WTC11 (cell line): ENCODE data around the gene NUP85. TPM values are rescaled to one million over a fixed set of nuclear protein-coding genes. Genes with fewer than 3 reads are reported as not detected.

Experiments
- ARID4B ChIP-seq: sonication (generic); formaldehyde crosslinking; IDR thresholded peaks from 2 replicates; pipeline ENCODE4 v1.8.0; 2023; ENCODE audit warnings: missing genetic modification reagents, mild to moderate bottlenecking, borderline replicate concordance
- ATF6 ChIP-seq: sonication (generic); formaldehyde crosslinking; IDR thresholded peaks from 2 replicates; pipeline ENCODE4 v1.8.1; 2023; ENCODE audit warnings: mild to moderate bottlenecking, missing genetic modification reagents
- CDX4 ChIP-seq: fragments of 250-450 bp; sonication (Bioruptor Pico); IDR thresholded peaks from 2 replicates; pipeline ENCODE4 v1.9.0; 2021; ENCODE audit warnings: moderate library complexity, mild to moderate bottlenecking, inconsistent platforms, borderline replicate concordance
- ESRRA ChIP-seq: sonication (generic); formaldehyde crosslinking; IDR thresholded peaks from 2 replicates; pipeline ENCODE4 v1.8.1; 2022; ENCODE audit warnings: mild to moderate bottlenecking, missing genetic modification reagents, borderline replicate concordance
- FOXK1 ChIP-seq: sonication (generic); formaldehyde crosslinking; IDR thresholded peaks from 2 replicates; pipeline ENCODE4 v1.8.0; 2022; ENCODE audit warnings: mild to moderate bottlenecking, moderate library complexity, missing genetic modification reagents
- GTF2I ChIP-seq: fragments of 250-450 bp; sonication (Bioruptor Pico); conservative IDR thresholded peaks from 2 replicates; pipeline ENCODE4 v1.4.0; 2021; ENCODE audit warnings: mild to moderate bottlenecking
- HMGXB4 ChIP-seq: sonication (generic); formaldehyde crosslinking; IDR thresholded peaks from 2 replicates; pipeline ENCODE4 v1.8.1; 2023; ENCODE audit warnings: mild to moderate bottlenecking, moderate library complexity, missing genetic modification reagents
- JUN ChIP-seq: sonication (generic); formaldehyde crosslinking; IDR thresholded peaks from 2 replicates; pipeline ENCODE4 v1.8.0; 2023; ENCODE audit warnings: mild to moderate bottlenecking, missing genetic modification reagents
- KAT7 ChIP-seq: sonication (generic); formaldehyde crosslinking; IDR thresholded peaks from 2 replicates; pipeline ENCODE4 v1.8.1; 2023; ENCODE audit warnings: missing genetic modification reagents, mild to moderate bottlenecking, borderline replicate concordance
- MYBL2 ChIP-seq: sonication (generic); formaldehyde crosslinking; IDR thresholded peaks from 2 replicates; pipeline ENCODE4 v1.8.1; 2023; ENCODE audit warnings: mild to moderate bottlenecking, moderate library complexity, missing genetic modification reagents
- NR3C1 ChIP-seq: sonication (generic); formaldehyde crosslinking; conservative IDR thresholded peaks from 2 replicates; pipeline ENCODE4 v1.8.1; 2023; ENCODE audit warnings: low read depth, mild to moderate bottlenecking, missing genetic modification reagents
- PREB ChIP-seq: sonication (generic); formaldehyde crosslinking; IDR thresholded peaks from 2 replicates; pipeline ENCODE4 v1.8.1; 2022; ENCODE audit warnings: mild to moderate bottlenecking, missing genetic modification reagents, moderate library complexity, borderline replicate concordance
- SMAD3 ChIP-seq: sonication (generic); formaldehyde crosslinking; IDR thresholded peaks from 2 replicates; pipeline ENCODE4 v1.8.0; 2022; ENCODE audit warnings: missing genetic modification reagents, mild to moderate bottlenecking, borderline replicate concordance
- SOX15 ChIP-seq: fragments of 250-450 bp; sonication (Bioruptor Pico); IDR thresholded peaks from 2 replicates; pipeline ENCODE4 v1.9.0; 2021; ENCODE audit warnings: mild to moderate bottlenecking
- SP1 ChIP-seq: sonication (generic); formaldehyde crosslinking; conservative IDR thresholded peaks from 2 replicates; pipeline ENCODE4 v1.8.1; 2022; ENCODE audit warnings: missing genetic modification reagents
- TEAD1 ChIP-seq: sonication (generic); formaldehyde crosslinking; IDR thresholded peaks from 2 replicates; pipeline ENCODE4 v1.8.0; 2022; ENCODE audit warnings: mild to moderate bottlenecking, missing genetic modification reagents
- TEAD4 ChIP-seq: sonication (generic); formaldehyde crosslinking; IDR thresholded peaks from 2 replicates; pipeline ENCODE4 v1.8.0; 2022; ENCODE audit warnings: mild to moderate bottlenecking, missing genetic modification reagents
- USF2 ChIP-seq: sonication (generic); formaldehyde crosslinking; IDR thresholded peaks from 2 replicates; pipeline ENCODE4 v1.8.1; 2023; ENCODE audit warnings: mild to moderate bottlenecking, missing genetic modification reagents, moderate library complexity
- ZBTB21 ChIP-seq: sonication (generic); formaldehyde crosslinking; IDR thresholded peaks from 2 replicates; pipeline ENCODE4 v1.8.1; 2023; ENCODE audit warnings: mild to moderate bottlenecking, missing genetic modification reagents, borderline replicate concordance
- ZBTB43 ChIP-seq: sonication (generic); formaldehyde crosslinking; IDR thresholded peaks from 2 replicates; pipeline ENCODE4 v1.8.1; 2023; ENCODE audit warnings: mild to moderate bottlenecking, missing genetic modification reagents
- ZNF232 ChIP-seq: sonication (generic); formaldehyde crosslinking; IDR thresholded peaks from 2 replicates; pipeline ENCODE4 v1.8.0; 2022; ENCODE audit warnings: mild to moderate bottlenecking, missing genetic modification reagents
- ZNF423 ChIP-seq: fragments of 250-450 bp; sonication (Bioruptor Pico); IDR thresholded peaks from 2 replicates; pipeline ENCODE4 v2.1.2; 2022; ENCODE audit warnings: mild to moderate bottlenecking, moderate library complexity
- ZSCAN18 ChIP-seq: fragments of 250-450 bp; sonication (Bioruptor Pico); IDR thresholded peaks from 2 replicates; pipeline ENCODE4 v2.1.2; 2022; ENCODE audit warnings: mild to moderate bottlenecking, moderate library complexity
- total RNA-seq: library from RNA; stranded (reverse); gene quantifications from 3 replicates; pipeline ENCODE4 v1.2.3, GENCODE V29; 2021

The NUP85 gene
- total RNA-seq, 1 experiment from 2014 or later, result 109 TPM

- no peak for TF ChIP-seq PREB (CRISPR knock-in tag)
- peak; percentile 80 for TF ChIP-seq JUN
- peak; percentile 30; the same call in 1 of the 2 replicates for TF ChIP-seq SMAD3 (CRISPR knock-in tag)
- TF ChIP-seq ZBTB21 (CRISPR knock-in tag), result no peak
- no peak for TF ChIP-seq ATF6 (CRISPR knock-in tag)
- no peak for TF ChIP-seq SOX15 (CRISPR knock-in tag)
- 0 out of 2 replicates have a peak, but pooled peaks have one; percentile 37 for TF ChIP-seq FOXK1 (CRISPR knock-in tag)
- TF ChIP-seq KAT7 (CRISPR knock-in tag), result peak; percentile 10; the same call in 1 of the 2 replicates
- peak; percentile 42; the same call in 1 of the 2 replicates for TF ChIP-seq MYBL2 (CRISPR knock-in tag)
- TF ChIP-seq ZNF423 (CRISPR knock-in tag), result no peak
- TF ChIP-seq ESRRA, result peak; percentile 34; the same call in 1 of the 2 replicates
- TF ChIP-seq ZSCAN18, result no peak
- TF ChIP-seq ZNF232 (CRISPR knock-in tag), result 0 out of 2 replicates have a peak, but pooled peaks have one; percentile 13
- TF ChIP-seq NR3C1 (CRISPR knock-in tag), result no peak
- no peak for TF ChIP-seq GTF2I
- no peak for TF ChIP-seq CDX4
- peak; percentile 58; the same call in 1 of the 2 replicates for TF ChIP-seq TEAD4
- peak; percentile 60 for TF ChIP-seq USF2 (CRISPR knock-in tag)
- peak; percentile 68; the same call in 1 of the 2 replicates for TF ChIP-seq HMGXB4 (CRISPR knock-in tag)
- TF ChIP-seq SP1 (CRISPR knock-in tag), result peak; percentile 78
- no peak; the same call in 1 of the 2 replicates for TF ChIP-seq ZBTB43 (CRISPR knock-in tag)
- peak; percentile 90; the same call in 1 of the 2 replicates for TF ChIP-seq ARID4B (CRISPR knock-in tag)
- TF ChIP-seq TEAD1, result peak; percentile 69; the same call in 1 of the 2 replicates
Observed at GRCh38 chr17:75261336-75262111, 56.0 kb downstream of the NUP85 start, which contains the start of the genes GGA3 and MRPS7 (continued).
